HEK293 (cell line): ENCODE data around the gene RBM20.
"Not testable (repeated sequence)": the region's sequence is repeated elsewhere in the genome, so short reads cannot be mapped to it uniquely, and the experiment has no call there.

Source experiments
- CTCF ChIA-PET: fragments of 350-600 bp; formaldehyde crosslinking; extraction: SDS; loops from one replicate; lab custom pipeline; 2021; ENCODE audit warnings: antibody characterized with exemption; lab: Yijun Ruan, JAX
- POLR2A ChIA-PET: fragments of 300-600 bp; formaldehyde crosslinking; extraction: SDS; loops from one replicate; lab custom pipeline; 2020; ENCODE audit warnings: antibody characterized with exemption, inconsistent platforms; lab: Yijun Ruan, JAX
- H3K27ac ChIP-seq: fragments of 200-500 bp; sonication (Bioruptor generic); 2 replicates; pipeline ENCODE4 v1.5.1; 2014; ENCODE audit warnings: low read depth, low read length, control low read depth, inconsistent platforms; ENCODE audit errors: extremely low read depth
- H3K36me3 ChIP-seq, 2 experiments: fragments of 200-500 bp in 1 of 2; sonication (Bioruptor generic) in 1 of 2; 1 replicate in 1 of 2; 2 replicates in 1 of 2; pipeline ENCODE4 v1.5.1; 2014 to 2017; ENCODE audit warnings: inconsistent platforms in 2 of 2, low read length in 2 of 2; ENCODE audit not compliant: control insufficient read depth in 2 of 2, insufficient read depth in 1 of 2
- H3K4me1 ChIP-seq: fragments of 200-500 bp; sonication (Bioruptor generic); 2 replicates; pipeline ENCODE4 v1.5.1; 2014; ENCODE audit warnings: mild to moderate bottlenecking, low read length, inconsistent platforms; ENCODE audit not compliant: control insufficient read depth, insufficient read depth
- H3K4me3 ChIP-seq: 2 replicates; pipeline ENCODE4 v1.5.1; 2011; ENCODE audit warnings: low read depth, mild to moderate bottlenecking, control low read depth, low read length, moderate library complexity
- H3K9me3 ChIP-seq: fragments of 200-500 bp; sonication (Bioruptor generic); 2 replicates; pipeline ENCODE4 v1.5.1; 2014; ENCODE audit warnings: low read depth, low read length, inconsistent platforms; ENCODE audit not compliant: control insufficient read depth, insufficient read depth
- GFI1B ChIP-seq: fragments of 450-650 bp; formaldehyde crosslinking; IDR thresholded peaks from 2 replicates; pipeline ENCODE4 v1.5.1; 2016; ENCODE audit warnings: missing biosample characterization, missing genetic modification characterization
- GLIS1 ChIP-seq: fragments of 450-650 bp; formaldehyde crosslinking; IDR thresholded peaks from 2 replicates; pipeline ENCODE4 v1.5.1; 2016; ENCODE audit warnings: missing biosample characterization, missing genetic modification characterization
- KLF1 ChIP-seq: fragments of 450-650 bp; formaldehyde crosslinking; IDR thresholded peaks from 2 replicates; pipeline ENCODE4 v1.5.1; 2016; ENCODE audit warnings: missing biosample characterization, missing genetic modification characterization
- SALL2 ChIP-seq: fragments of 450-650 bp; formaldehyde crosslinking; IDR thresholded peaks from 2 replicates; pipeline ENCODE4 v1.5.0; 2017; ENCODE audit warnings: missing biosample characterization, mild to moderate bottlenecking, missing genetic modification characterization, borderline replicate concordance
- ZBTB7A ChIP-seq: fragments of 450-650 bp; formaldehyde crosslinking; IDR thresholded peaks from 2 replicates; pipeline ENCODE4 v1.5.1; 2016; ENCODE audit warnings: low read depth, missing biosample characterization, missing genetic modification characterization
- ZNF146 ChIP-seq: fragments of 450-650 bp; formaldehyde crosslinking; IDR thresholded peaks from 2 replicates; pipeline ENCODE4 v1.5.1; 2016; ENCODE audit warnings: missing biosample characterization, missing genetic modification characterization
- ZNF157 ChIP-seq: fragments of 450-650 bp; formaldehyde crosslinking; IDR thresholded peaks from 2 replicates; pipeline ENCODE4 v1.5.1; 2016; ENCODE audit warnings: missing biosample characterization, missing genetic modification characterization
- ZNF184 ChIP-seq: fragments of 450-650 bp; IDR thresholded peaks from 2 replicates; pipeline ENCODE4 v1.5.1; 2018; ENCODE audit warnings: missing biosample characterization, mild to moderate bottlenecking, missing genetic modification characterization
- ZNF202 ChIP-seq: fragments of 450-650 bp; formaldehyde crosslinking; IDR thresholded peaks from 2 replicates; pipeline ENCODE4 v1.5.1; 2016; ENCODE audit warnings: missing biosample characterization, missing genetic modification characterization, borderline replicate concordance
- ZNF311 ChIP-seq: fragments of 450-650 bp; formaldehyde crosslinking; IDR thresholded peaks from 2 replicates; pipeline ENCODE4 v1.5.1; 2017; ENCODE audit warnings: missing biosample characterization, missing genetic modification characterization, borderline replicate concordance
- ZNF350 ChIP-seq: fragments of 450-650 bp; formaldehyde crosslinking; IDR thresholded peaks from 2 replicates; pipeline ENCODE4 v1.5.0; 2017; ENCODE audit warnings: missing biosample characterization, mild to moderate bottlenecking, missing genetic modification characterization
- ZNF610 ChIP-seq: fragments of 450-650 bp; formaldehyde crosslinking; IDR thresholded peaks from 2 replicates; pipeline ENCODE4 v1.5.1; 2016; ENCODE audit warnings: missing biosample characterization, missing genetic modification characterization, borderline replicate concordance
- ZNF629 ChIP-seq: fragments of 450-650 bp; formaldehyde crosslinking; IDR thresholded peaks from 2 replicates; pipeline ENCODE4 v1.5.1; 2017; ENCODE audit warnings: missing biosample characterization, missing genetic modification characterization
- ZNF660 ChIP-seq: fragments of 450-650 bp; IDR thresholded peaks from 2 replicates; pipeline ENCODE4 v1.5.1; 2018; ENCODE audit warnings: missing biosample characterization, mild to moderate bottlenecking, missing genetic modification characterization
- ZSCAN23 ChIP-seq: fragments of 450-650 bp; formaldehyde crosslinking; IDR thresholded peaks from 2 replicates; pipeline ENCODE4 v1.5.1; 2016; ENCODE audit warnings: missing biosample characterization, missing genetic modification characterization
- TF ChIP-seq, protein P1 (sequence below): fragments of 450-650 bp; IDR thresholded peaks from 2 replicates; pipeline ENCODE4 v1.5.1; 2018; ENCODE audit warnings: missing biosample characterization, missing genetic modification characterization
- TF ChIP-seq, protein P2 (sequence below): fragments of 450-650 bp; formaldehyde crosslinking; IDR thresholded peaks from 2 replicates; pipeline ENCODE4 v1.5.1; 2016; ENCODE audit warnings: missing biosample characterization, missing genetic modification characterization

The RBM20 gene

DNA sequence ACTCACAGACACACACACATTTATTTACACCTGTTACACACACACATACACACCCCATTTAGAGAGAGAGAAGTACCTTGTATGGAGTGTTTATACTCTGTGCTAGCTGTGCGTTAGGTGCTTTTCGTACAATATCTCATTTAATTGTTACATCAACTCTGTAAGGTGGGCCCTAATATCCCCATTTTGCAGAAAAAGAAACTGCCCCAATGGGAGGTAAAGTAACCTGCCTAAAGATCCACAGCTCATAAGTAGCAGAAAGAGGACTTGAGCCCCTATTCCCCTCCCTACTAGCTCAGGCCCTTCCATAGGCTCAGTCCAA, 23.8 kb upstream of the RBM20 start (continued):
- TF ChIP-seq, protein P1, sequence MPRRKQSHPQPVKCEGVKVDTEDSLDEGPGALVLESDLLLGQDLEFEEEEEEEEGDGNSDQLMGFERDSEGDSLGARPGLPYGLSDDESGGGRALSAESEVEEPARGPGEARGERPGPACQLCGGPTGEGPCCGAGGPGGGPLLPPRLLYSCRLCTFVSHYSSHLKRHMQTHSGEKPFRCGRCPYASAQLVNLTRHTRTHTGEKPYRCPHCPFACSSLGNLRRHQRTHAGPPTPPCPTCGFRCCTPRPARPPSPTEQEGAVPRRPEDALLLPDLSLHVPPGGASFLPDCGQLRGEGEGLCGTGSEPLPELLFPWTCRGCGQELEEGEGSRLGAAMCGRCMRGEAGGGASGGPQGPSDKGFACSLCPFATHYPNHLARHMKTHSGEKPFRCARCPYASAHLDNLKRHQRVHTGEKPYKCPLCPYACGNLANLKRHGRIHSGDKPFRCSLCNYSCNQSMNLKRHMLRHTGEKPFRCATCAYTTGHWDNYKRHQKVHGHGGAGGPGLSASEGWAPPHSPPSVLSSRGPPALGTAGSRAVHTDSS (tag by site-specific recombination): no peak
- TF ChIP-seq GLIS1: no peak
- TF ChIP-seq ZSCAN23: no peak
- TF ChIP-seq ZNF184 (tag by site-specific recombination): no peak

DNA sequence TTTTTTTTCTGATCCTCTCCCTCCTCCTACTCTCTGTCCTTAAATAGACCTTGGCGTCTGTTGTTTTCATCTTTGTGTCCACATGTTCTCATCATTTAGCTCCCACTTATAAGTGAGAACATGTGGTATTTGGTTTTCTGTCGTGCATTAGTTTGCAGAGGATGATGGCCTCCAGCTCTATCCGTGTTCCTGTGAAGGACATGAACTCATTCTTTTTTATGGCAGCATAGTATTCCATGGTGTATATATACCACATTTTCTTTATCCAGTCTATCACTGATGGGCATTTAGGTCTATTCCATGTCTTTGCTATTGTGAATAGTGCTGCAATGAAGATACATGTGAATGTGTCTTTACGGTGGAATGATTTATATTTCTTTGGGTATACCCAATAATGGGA, 20.8 kb upstream of the RBM20 start:
- H3K9me3 ChIP-seq, H3K4me3 ChIP-seq, H3K4me1 ChIP-seq, H3K27ac ChIP-seq, H3K36me3 ChIP-seq: not testable (repeated sequence)
- ChIA-PET CTCF (interaction anchor here (1.0 to 3.7 kb wide), 4 partner anchors 12 to 123 kb away, joined by 3 to 19 read pairs (median 8); no protein-coding TSS in a partner anchor), POLR2A (interaction anchor here (0.6 kb wide), 1 partner anchor 36 kb away, joined by 5 read pairs; no protein-coding TSS in a partner anchor)
- TF ChIP-seq ZNF146 (tag by site-specific recombination): peak; percentile 91
- TF ChIP-seq, all 188 proteins: peak for 1; not testable (repeated sequence) for 187

DNA sequence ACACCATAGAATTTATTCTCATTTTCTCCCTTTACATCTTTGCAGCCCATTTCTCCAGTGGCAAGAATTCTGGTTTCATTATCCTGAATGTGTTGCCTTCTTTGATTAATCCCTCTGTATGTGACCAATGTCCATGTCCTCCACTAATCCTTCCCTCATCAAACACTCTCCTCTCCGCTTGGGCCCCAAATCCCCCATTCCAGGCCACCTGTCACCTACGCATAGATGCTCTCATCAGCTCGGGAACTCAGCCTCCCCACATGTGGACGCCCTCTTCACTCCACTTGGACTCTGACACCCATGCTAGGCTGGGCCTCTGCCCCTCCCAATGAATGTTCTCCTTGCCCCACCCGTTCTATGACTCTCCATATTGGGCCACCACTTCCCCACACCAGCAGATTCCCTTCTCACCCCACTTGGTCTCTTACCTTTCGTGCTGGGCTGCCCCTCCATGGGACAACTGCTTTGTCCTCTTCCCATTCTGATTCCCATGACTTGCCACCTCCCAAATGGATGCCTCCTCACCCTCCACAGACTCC, 18.7 kb upstream of the RBM20 start:
- Histone ChIP-seq H3K4me1 (peaks cover 15% of the 10 kb centered on the region), H3K9me3 (no peaks in the 10 kb centered on the region), H3K27ac (no peak overlapping the region), H3K4me3 (no peak overlapping the region), H3K36me3 (no peaks in the 10 kb centered on the region)
- POLR2A ChIA-PET: no interaction called here
- CTCF ChIA-PET: interaction anchor here (1.6 kb wide), 1 partner anchor 15 kb away, joined by 3 read pairs; no protein-coding TSS in a partner anchor
- TF ChIP-seq ZBTB7A (tag by site-specific recombination) (no peak), ZNF629 (no peak), GFI1B (tag by site-specific recombination) (no peak), KLF1 (peak; percentile 30; the same call in 1 of the 2 replicates), ZNF610 (tag by site-specific recombination) (no peak), ZNF660 (tag by site-specific recombination) (no peak), ZNF350 (tag by site-specific recombination) (no peak), ZNF157 (tag by site-specific recombination) (0 out of 2 replicates have a peak, but pooled peaks have one; percentile 18), ZNF311 (tag by site-specific recombination) (no peak), SALL2 (tag by site-specific recombination) (no peak)
- TF ChIP-seq, protein P2, sequence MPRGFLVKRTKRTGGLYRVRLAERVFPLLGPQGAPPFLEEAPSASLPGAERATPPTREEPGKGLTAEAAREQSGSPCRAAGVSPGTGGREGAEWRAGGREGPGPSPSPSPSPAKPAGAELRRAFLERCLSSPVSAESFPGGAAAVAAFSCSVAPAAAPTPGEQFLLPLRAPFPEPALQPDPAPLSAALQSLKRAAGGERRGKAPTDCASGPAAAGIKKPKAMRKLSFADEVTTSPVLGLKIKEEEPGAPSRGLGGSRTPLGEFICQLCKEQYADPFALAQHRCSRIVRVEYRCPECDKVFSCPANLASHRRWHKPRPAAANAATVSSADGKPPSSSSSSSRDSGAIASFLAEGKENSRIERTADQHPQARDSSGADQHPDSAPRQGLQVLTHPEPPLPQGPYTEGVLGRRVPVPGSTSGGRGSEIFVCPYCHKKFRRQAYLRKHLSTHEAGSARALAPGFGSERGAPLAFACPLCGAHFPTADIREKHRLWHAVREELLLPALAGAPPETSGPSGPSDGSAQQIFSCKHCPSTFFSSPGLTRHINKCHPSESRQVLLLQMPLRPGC (tag by site-specific recombination): no peak

DNA sequence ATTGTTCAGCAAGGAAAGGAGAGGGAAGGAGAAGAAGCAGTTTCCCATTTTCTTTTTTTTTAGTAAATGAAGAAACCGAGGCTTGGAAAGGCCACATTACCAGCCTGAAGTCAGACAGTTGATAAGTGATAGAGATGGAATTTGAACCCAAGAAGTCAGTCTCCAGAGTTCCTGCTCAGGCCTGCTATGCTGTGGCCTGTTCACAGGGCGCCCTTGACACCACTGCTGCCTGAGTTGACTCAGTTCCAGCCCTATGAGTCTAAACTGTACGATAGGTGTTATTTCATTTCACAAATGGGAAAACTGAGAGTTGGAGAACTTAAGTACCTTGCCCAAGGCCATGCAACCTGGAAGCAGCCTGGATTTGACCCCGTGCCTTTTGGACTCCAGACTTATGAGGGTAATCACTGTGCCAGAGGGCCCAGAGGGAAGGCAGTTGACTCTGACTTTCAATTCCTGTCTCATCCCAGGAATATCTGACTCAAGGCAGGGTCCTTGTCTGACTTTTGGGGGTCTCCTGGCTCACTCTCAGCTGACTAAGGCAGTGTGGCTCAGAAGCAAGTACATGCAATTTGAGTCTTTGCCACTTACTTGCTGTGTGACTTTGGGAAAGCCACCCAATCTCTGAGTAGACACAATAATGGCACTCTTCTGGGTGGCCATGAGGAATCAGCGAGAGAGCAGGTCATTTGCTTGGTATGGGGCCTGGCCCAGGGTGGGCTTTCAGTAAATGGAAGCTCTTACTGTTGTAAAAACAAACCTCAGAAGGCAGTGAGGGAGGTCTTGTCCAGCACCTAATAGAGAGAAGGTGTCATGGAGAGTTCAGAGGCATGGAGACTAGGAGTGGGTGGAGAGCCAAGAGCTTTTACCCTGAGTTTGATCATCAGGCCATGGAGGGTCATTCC, 17.9 kb upstream of the RBM20 start:
- H3K27ac ChIP-seq: no peak overlapping the region
- CTCF ChIA-PET: interaction anchor here (0.6 kb wide), 1 partner anchor 170 kb away, joined by 3 read pairs; no protein-coding TSS in a partner anchor
- H3K4me3 ChIP-seq: no peak overlapping the region
- TF ChIP-seq GLIS1: peak; percentile 54
- TF ChIP-seq ZNF202 (tag by site-specific recombination): no peak
- peaks cover 13% of the 10 kb centered on the region for H3K4me1 ChIP-seq
- H3K9me3 ChIP-seq: no peaks in the 10 kb centered on the region
- POLR2A ChIA-PET: no interaction called here
- no peaks in the 10 kb centered on the region for H3K36me3 ChIP-seq
